Keratinocyte (primary cell): ENCODE results near the gene CCDC9B. TPM values are rescaled to one million over a fixed set of nuclear protein-coding genes. Genes with fewer than 3 reads are reported as not detected.

ENCODE experiments used
- DNase-seq: peaks from one replicate; pipeline ENCODE4 v3.0.0-alpha.2; 2011; ENCODE audit warnings: low read depth, missing footprints, low spot score
- FAIRE-seq: peaks from 2 replicates; lab custom pipeline; 2011; peaks lifted over from hg19 to GRCh38; lab: Jason Lieb, UNC
- H2AFZ ChIP-seq: 2 replicates; pipeline ENCODE4 v1.6.0; 2012; ENCODE audit warnings: low read length, control low read depth, inconsistent platforms; ENCODE audit not compliant: control insufficient read depth
- H3K27ac ChIP-seq: 2 replicates; pipeline ENCODE4 v1.5.1; 2011; ENCODE audit warnings: low read length; ENCODE audit not compliant: control insufficient read depth, insufficient read depth
- H3K27me3 ChIP-seq: 3 replicates; pipeline ENCODE4 v1.6.0; 2011; ENCODE audit warnings: low read length; ENCODE audit not compliant: control insufficient read depth, insufficient read depth; ENCODE audit errors: extremely low read depth
- H3K36me3 ChIP-seq, 2 experiments: 2 replicates in 1 of 2; 3 replicates in 1 of 2; pipeline ENCODE4 v1.5.1; 2011; ENCODE audit warnings: low read length in 2 of 2, mild to moderate bottlenecking in 1 of 2; ENCODE audit not compliant: control insufficient read depth in 2 of 2, insufficient read depth in 2 of 2; ENCODE audit errors: extremely low read depth in 1 of 2
- H3K4me1 ChIP-seq: 3 replicates; pipeline ENCODE4 v1.5.1; 2011; ENCODE audit warnings: low read length; ENCODE audit not compliant: control insufficient read depth, insufficient read depth; ENCODE audit errors: extremely low read depth
- H3K4me2 ChIP-seq: 3 replicates; pipeline ENCODE4 v1.6.0; 2011; ENCODE audit warnings: low read depth, low read length; ENCODE audit not compliant: control insufficient read depth, insufficient read depth; ENCODE audit errors: extremely low read depth
- H3K4me3 ChIP-seq, 3 experiments: fragments of 200-600 bp in 1 of 3; sonication (generic) in 1 of 3; 2 replicates in 2 of 3; 3 replicates in 1 of 3; pipeline ENCODE4 v1.5.1; 2011 to 2016; ENCODE audit warnings: low read length in 3 of 3, mild to moderate bottlenecking in 3 of 3, control low read depth in 2 of 3, inconsistent platforms in 1 of 3, low read depth in 1 of 3, mixed read lengths in 1 of 3, mixed run types in 1 of 3, moderate library complexity in 1 of 3; ENCODE audit not compliant: control insufficient read depth in 2 of 3, insufficient read depth in 2 of 3; ENCODE audit errors: extremely low read depth in 1 of 3
- H3K79me2 ChIP-seq: 2 replicates; pipeline ENCODE4 v1.6.0; 2012; ENCODE audit warnings: low read length; ENCODE audit not compliant: control insufficient read depth, insufficient read depth
- H3K9ac ChIP-seq: 3 replicates; pipeline ENCODE4 v1.6.0; 2011; ENCODE audit warnings: low read length; ENCODE audit not compliant: control insufficient read depth, insufficient read depth; ENCODE audit errors: extremely low read depth
- H3K9me1 ChIP-seq: 3 replicates; pipeline ENCODE4 v1.6.0; 2011; ENCODE audit warnings: low read length; ENCODE audit not compliant: control insufficient read depth, insufficient read depth; ENCODE audit errors: extremely low read depth
- H3K9me3 ChIP-seq: 2 replicates; pipeline ENCODE4 v1.5.1; 2012; ENCODE audit warnings: low read depth, low read length; ENCODE audit not compliant: control insufficient read depth
- H4K20me1 ChIP-seq: 3 replicates; pipeline ENCODE4 v1.6.0; 2011; ENCODE audit warnings: low read length; ENCODE audit not compliant: control insufficient read depth, insufficient read depth; ENCODE audit errors: extremely low read depth
- EZH2 ChIP-seq: IDR thresholded peaks from one replicate; pipeline ENCODE4 v1.6.1; 2012; ENCODE audit warnings: inconsistent platforms, mild to moderate bottlenecking, low read length, moderate library complexity
- dilution Hi-C: fragments of 300-500 bp; cut with MboI; formaldehyde crosslinking; loops from one replicate; pipeline ENCODE4 v1.7.0; 2020; ENCODE audit warnings: low sequenced_read_pairs; ENCODE audit not compliant: extremely low pct_ligation_motif_present
- polyA plus RNA-seq, 5 experiments: library from polyadenylated mRNA; depleted of rRNA in 3 of 5; stranded (reverse) in 3 of 5; stranded (forward) in 1 of 5; unstranded in 1 of 5; fragments of >200 nt; gene quantifications; 1 replicate in 1 of 5; 2 replicates in 3 of 5; 3 replicates in 1 of 5; pipeline versions ENCODE4 v1.2.1 to v1.2.3, GENCODE V29; 2011 to 2012; ENCODE audit warnings: missing spikeins in 2 of 5, low read depth in 1 of 5, low replicate concordance in 1 of 5
- TF ChIP-seq, protein P1 (sequence below), 3 experiments: IDR thresholded peaks in 1 of 3; conservative IDR thresholded peaks in 1 of 3; optimal IDR thresholded peaks in 1 of 3; 2 replicates in 2 of 3; 3 replicates in 1 of 3; pipeline versions ENCODE3 to v1.5.1; 2011; ENCODE audit warnings: low read length in 3 of 3, mild to moderate bottlenecking in 3 of 3, moderate library complexity in 2 of 3, control low read depth in 1 of 3, inconsistent platforms in 1 of 3; ENCODE audit not compliant: insufficient read depth in 2 of 3; ENCODE audit errors: extremely low read depth in 1 of 3

The CCDC9B gene
- polyA plus RNA-seq, 1 donor (not counting 4 experiments of a cell fraction or from before 2014, with no cell fraction given): 9.6 TPM

DNA sequence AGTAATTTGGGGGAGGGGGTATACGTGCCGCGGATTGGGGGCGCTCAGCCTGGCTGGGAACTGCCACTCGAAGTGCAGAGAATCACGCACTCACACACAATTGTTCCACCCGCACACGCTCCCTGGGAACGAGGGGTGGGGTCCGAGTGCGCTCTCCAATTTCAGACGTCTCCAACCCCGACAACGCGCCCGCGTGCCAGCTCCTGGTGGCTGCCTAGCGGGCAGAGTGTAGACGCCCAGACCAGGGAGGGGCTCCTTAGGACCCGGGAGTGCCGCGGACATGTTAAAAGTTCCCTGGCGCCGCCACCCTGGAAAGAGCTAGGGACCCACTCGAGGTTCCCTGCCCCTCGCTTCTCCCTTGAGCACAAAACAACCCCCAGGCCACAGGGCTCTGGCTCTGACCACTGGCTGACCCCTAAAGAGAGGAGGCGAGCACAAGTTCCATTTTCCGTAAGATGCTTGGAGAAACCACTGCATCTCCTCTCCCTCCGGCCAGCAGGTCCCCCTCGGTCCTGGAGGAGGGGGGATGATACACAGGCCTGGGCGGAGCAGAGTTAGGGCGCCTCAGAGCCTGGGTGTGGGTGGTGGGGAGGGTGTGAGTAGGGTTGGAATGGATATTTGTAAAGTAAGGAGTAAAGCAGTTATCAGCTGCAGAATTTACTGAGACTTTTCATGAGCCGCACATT, 57.0 kb downstream of the CCDC9B start:
- no peaks in the 10 kb centered on the region for H3K36me3 ChIP-seq
- DNase-seq (no peak), FAIRE-seq (no peak)
- peaks cover 14% of the 10 kb centered on the region for H3K4me1 ChIP-seq
- H3K4me3 ChIP-seq: no peak overlapping the region
- no peak overlapping the region for H2AFZ ChIP-seq
- no peak overlapping the region for H3K4me2 ChIP-seq
- no peak overlapping the region for H3K9ac ChIP-seq
- no peaks in the 10 kb centered on the region for H3K9me3 ChIP-seq
- H3K79me2 ChIP-seq: no peaks in the 10 kb centered on the region
- H3K27ac ChIP-seq: no peak overlapping the region
- TF ChIP-seq, protein P1, sequence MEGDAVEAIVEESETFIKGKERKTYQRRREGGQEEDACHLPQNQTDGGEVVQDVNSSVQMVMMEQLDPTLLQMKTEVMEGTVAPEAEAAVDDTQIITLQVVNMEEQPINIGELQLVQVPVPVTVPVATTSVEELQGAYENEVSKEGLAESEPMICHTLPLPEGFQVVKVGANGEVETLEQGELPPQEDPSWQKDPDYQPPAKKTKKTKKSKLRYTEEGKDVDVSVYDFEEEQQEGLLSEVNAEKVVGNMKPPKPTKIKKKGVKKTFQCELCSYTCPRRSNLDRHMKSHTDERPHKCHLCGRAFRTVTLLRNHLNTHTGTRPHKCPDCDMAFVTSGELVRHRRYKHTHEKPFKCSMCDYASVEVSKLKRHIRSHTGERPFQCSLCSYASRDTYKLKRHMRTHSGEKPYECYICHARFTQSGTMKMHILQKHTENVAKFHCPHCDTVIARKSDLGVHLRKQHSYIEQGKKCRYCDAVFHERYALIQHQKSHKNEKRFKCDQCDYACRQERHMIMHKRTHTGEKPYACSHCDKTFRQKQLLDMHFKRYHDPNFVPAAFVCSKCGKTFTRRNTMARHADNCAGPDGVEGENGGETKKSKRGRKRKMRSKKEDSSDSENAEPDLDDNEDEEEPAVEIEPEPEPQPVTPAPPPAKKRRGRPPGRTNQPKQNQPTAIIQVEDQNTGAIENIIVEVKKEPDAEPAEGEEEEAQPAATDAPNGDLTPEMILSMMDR (optimal IDR thresholded peaks at IDR 0.05 in 1 of 3, IDR thresholded peaks at IDR 0.05 in 1 of 3, conservative IDR thresholded peaks at IDR 0.05 in 1 of 3; ENCODE audit: extremely low read depth in 1 of 3, insufficient read depth in 2 of 3, low read length in 3 of 3): no peak
- peak; percentile 77 for TF ChIP-seq EZH2
- dilution Hi-C loops: no loop called here
- peaks cover 46% of the 10 kb centered on the region for H3K27me3 ChIP-seq
- no peaks in the 10 kb centered on the region for H3K9me1 ChIP-seq
- H4K20me1 ChIP-seq: peaks cover 2% of the 10 kb centered on the region

DNA sequence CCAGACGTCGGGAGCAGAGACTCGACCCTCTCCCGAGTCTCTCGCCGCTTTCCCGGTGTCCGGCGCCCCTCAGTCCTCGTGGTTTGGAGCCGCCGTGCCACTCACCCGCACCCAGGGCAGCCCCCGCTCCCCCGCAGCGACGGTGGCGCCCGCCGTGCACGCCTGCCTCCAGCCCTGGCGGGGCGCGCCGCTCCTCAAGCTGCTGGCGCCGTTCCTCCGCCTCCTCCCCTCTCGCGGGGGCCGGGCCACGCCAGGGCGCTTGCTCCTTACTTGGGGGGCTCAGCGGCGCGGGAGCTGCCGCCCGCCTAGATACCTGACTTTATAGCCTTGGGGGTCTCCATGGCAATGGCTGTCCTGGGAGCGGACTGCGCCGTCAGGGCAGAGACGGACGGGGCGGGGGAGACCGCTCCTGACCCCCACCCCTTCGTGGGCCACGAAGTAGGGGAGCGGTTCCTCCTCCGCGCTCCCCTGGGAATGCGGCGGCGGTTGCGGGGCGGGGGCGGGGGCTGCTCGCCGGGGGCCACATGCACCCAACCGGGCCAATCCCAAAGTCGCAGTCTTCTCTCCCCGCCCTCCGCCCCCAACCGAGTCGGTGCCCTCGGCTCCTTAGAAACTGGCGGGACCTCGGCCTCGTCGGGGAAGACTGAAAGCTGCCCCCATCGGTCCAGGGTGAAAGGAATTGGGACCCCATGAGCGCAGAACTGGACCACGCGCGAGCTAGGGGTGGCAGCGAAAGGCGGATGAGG, 57.7 kb downstream of the CCDC9B start, which contains the start of gene ANKRD63:
Gene ANKRD63, minus strand, starts transcription at position 196 of the 746 bp plus-strand sequence. CDS start 478 bp downstream, outside the sequence.
- H3K27me3 ChIP-seq: peaks cover 45% of the 10 kb centered on the region
- FAIRE-seq: no peak
- no peaks in the 10 kb centered on the region for H3K36me3 ChIP-seq
- peak within 1 kb of the TSS; percentile 76 for H3K4me2 ChIP-seq
- H3K9me1 ChIP-seq: no peaks in the 10 kb centered on the region
- peaks cover 14% of the 10 kb centered on the region for H3K4me1 ChIP-seq
- H2AFZ ChIP-seq: peak within 1 kb of the TSS; percentile 51
- no peaks in the 10 kb centered on the region for H3K9me3 ChIP-seq
- H3K9ac ChIP-seq: no peak within 1 kb of the TSS
- dilution Hi-C loops: no loop called here
- no peaks in the 10 kb centered on the region for H3K79me2 ChIP-seq
- no peak within 1 kb of the TSS for H3K27ac ChIP-seq
- H4K20me1 ChIP-seq: peaks cover 2% of the 10 kb centered on the region
- DNase-seq: no peak
- H3K4me3 ChIP-seq: peak within 1 kb of the TSS; percentile 29 to 62 (median 55)
- TF ChIP-seq, protein P1 (optimal IDR thresholded peaks at IDR 0.05 in 1 of 3, IDR thresholded peaks at IDR 0.05 in 1 of 3, conservative IDR thresholded peaks at IDR 0.05 in 1 of 3; ENCODE audit: extremely low read depth in 1 of 3, insufficient read depth in 2 of 3, low read length in 3 of 3): no peak
- no peak for TF ChIP-seq EZH2
